ENCODE measurements around the gene ROCK1.

DNA sequence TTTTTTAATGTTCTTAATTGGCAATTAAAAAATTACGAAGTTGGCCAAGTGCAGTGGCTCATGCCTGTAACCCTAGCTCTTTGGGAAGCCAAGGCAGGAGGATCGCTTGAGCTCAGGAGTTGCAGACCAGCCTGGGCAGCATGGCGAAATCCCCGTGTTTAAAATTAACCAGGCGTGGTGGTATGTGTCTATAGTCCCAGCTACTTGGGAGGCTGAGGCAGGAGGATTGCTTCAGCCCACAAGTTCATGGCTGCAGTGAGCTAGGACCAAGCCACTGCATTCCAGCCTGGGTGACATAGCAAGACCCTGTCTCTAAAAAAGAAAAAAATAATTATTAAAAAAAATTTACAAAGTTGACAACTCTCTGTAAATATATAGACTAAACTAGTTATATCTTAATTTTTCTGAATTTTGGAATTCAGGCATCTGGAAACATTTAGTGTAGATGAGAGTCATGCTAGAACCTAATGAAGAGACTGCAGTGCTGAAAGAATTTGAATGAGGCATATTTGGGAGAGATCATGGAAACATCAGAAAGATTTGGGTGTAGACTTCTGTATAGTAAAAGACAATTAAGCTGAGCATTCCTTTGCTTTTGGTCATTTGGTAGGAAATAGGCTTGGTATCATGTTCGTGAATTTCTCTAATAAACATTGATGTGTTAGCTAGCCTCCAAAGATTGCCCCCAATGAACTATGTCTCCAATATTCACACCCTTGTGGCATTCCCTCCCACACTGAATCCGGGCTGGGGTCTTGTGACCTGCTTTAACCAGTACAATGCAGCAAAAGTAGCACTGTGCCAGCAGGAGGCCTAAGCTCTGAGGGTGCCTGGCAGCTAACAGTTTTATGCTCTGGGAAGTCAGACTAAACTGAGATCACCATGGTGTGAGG lies 4.2 kb upstream of the ROCK1 start:
- TF ChIP-seq, protein P1, sequence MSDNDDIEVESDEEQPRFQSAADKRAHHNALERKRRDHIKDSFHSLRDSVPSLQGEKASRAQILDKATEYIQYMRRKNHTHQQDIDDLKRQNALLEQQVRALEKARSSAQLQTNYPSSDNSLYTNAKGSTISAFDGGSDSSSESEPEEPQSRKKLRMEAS (IDR thresholded peaks at IDR 0.05; ENCODE audit: insufficient read depth, insufficient read length), result no peak
- TF ChIP-seq, protein P2, sequence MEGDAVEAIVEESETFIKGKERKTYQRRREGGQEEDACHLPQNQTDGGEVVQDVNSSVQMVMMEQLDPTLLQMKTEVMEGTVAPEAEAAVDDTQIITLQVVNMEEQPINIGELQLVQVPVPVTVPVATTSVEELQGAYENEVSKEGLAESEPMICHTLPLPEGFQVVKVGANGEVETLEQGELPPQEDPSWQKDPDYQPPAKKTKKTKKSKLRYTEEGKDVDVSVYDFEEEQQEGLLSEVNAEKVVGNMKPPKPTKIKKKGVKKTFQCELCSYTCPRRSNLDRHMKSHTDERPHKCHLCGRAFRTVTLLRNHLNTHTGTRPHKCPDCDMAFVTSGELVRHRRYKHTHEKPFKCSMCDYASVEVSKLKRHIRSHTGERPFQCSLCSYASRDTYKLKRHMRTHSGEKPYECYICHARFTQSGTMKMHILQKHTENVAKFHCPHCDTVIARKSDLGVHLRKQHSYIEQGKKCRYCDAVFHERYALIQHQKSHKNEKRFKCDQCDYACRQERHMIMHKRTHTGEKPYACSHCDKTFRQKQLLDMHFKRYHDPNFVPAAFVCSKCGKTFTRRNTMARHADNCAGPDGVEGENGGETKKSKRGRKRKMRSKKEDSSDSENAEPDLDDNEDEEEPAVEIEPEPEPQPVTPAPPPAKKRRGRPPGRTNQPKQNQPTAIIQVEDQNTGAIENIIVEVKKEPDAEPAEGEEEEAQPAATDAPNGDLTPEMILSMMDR (IDR thresholded peaks at IDR 0.05; ENCODE audit: extremely low read depth in 1 of 2, insufficient read depth in 1 of 2, low read depth in 1 of 2, low read length in 2 of 2), result no peak
- TF ChIP-seq POLR2A (IDR thresholded peaks at IDR 0.05; ENCODE audit: low read depth, low read length), result no peak
